ENCODE measurements around the gene DACT2.

DNA sequence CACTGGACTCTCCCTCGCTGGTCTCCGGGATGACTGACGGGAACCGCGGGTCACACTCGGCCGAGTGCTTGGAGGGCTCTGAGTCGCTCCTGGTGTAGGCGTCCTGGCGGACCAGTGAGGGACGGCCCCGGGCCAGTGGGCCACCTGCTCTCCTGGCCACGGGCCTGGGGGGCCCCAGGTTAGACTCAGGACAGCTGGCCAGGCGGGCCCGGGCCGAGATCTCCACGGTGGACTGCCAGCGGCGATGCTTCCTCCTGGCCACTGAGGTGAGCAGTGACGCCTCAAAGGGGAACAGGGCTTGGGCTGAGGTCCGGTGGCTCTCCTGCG lies 11.9 kb downstream of the DACT2 start:
- no peak for TF ChIP-seq ZNF8 (CRISPR knock-in tag; IDR thresholded peaks at IDR 0.05)
- no peak for TF ChIP-seq BACH2 (CRISPR knock-in tag; IDR thresholded peaks at IDR 0.05; ENCODE audit: borderline replicate concordance)
